ENCODE measurements around the gene PSME2.

- TF ChIP-seq ATF2 (CRISPR knock-in tag; IDR thresholded peaks at IDR 0.05) (no peak), BRF1 (IDR thresholded peaks at IDR 0.05; ENCODE audit: borderline replicate concordance, extremely low read depth, insufficient read length) (no peak), CTCF (IDR thresholded peaks at IDR 0.05 in 2 of 3, conservative IDR thresholded peaks at IDR 0.05 in 1 of 3; ENCODE audit: insufficient read depth in 2 of 3, low read depth in 1 of 3, low read length in 3 of 3) (no peak), MYC (IDR thresholded peaks at IDR 0.05; ENCODE audit: low read depth, low read length) (no peak), MYC (CRISPR knock-in tag; IDR thresholded peaks at IDR 0.05; ENCODE audit: borderline replicate concordance, low read depth) (no peak)
Measured at GRCh38 chr14:24126939-24127338, 19.5 kb downstream of the PSME2 start.

Measured in K562 (cell line).